ENCODE measurements around the gene LTBP1. TPM values are rescaled to one million over a fixed set of nuclear protein-coding genes. Genes with fewer than 3 reads are reported as not detected.
"Not testable (repeated sequence)": the region's sequence is repeated elsewhere in the genome, so short reads cannot be mapped to it uniquely, and the experiment has no call there.

The LTBP1 gene
- total RNA-seq, 1 donor from 2014 or later: 48.4 TPM

GRCh38 chr2:33366473-33366872 lies 419.7 kb downstream of the LTBP1 start:
- intact Hi-C loops (cut with DNase I): no loop called here
- Histone ChIP-seq H3K27me3 (no peaks in the 10 kb centered on the region), H3K4me1 (no peaks in the 10 kb centered on the region), H3K36me3 (no peaks in the 10 kb centered on the region), H3K27ac (no peak overlapping the region), H3K4me3 (no peak overlapping the region), H3K9me3 (no peaks in the 10 kb centered on the region)
- TF ChIP-seq CTCF (IDR thresholded peaks at IDR 0.05): no peak
- TF ChIP-seq POLR2A (IDR thresholded peaks at IDR 0.05): no peak
- no peak for TF ChIP-seq POLR2AphosphoS5 (IDR thresholded peaks at IDR 0.05; ENCODE audit: insufficient read depth in 1 of 2, low read depth in 1 of 2)
- DNase-seq (ENCODE audit: extremely low spot score in 2 of 2): no peak

GRCh38 chr2:33368524-33368923 lies 421.8 kb downstream of the LTBP1 start:
- H3K27ac ChIP-seq; intact Hi-C loops (cut with DNase I); H3K9me3 ChIP-seq; H3K4me3 ChIP-seq; H3K36me3 ChIP-seq; H3K27me3 ChIP-seq; DNase-seq (ENCODE audit: extremely low spot score in 2 of 2); H3K4me1 ChIP-seq: not testable (repeated sequence)

- intact Hi-C loops (cut with DNase I): no loop called here
- DNase-seq (ENCODE audit: extremely low spot score in 2 of 2): no peak
- Histone ChIP-seq H3K36me3 (no peaks in the 10 kb centered on the region), H3K4me1 (no peaks in the 10 kb centered on the region), H3K27ac (no peak overlapping the region), H3K4me3 (no peak overlapping the region), H3K27me3 (no peaks in the 10 kb centered on the region), H3K9me3 (no peaks in the 10 kb centered on the region)
- TF ChIP-seq POLR2AphosphoS5 (IDR thresholded peaks at IDR 0.05; ENCODE audit: insufficient read depth in 1 of 2, low read depth in 1 of 2) (no peak), POLR2A (IDR thresholded peaks at IDR 0.05) (no peak), CTCF (IDR thresholded peaks at IDR 0.05) (no peak)
Observed at GRCh38 chr2:33369191-33369590, 422.4 kb downstream of the LTBP1 start.

GRCh38 chr2:33370636-33371265 lies 424.0 kb downstream of the LTBP1 start:
- no peaks in the 10 kb centered on the region for H3K9me3 ChIP-seq
- TF ChIP-seq CTCF (IDR thresholded peaks at IDR 0.05) (no peak), POLR2A (IDR thresholded peaks at IDR 0.05) (no peak), POLR2AphosphoS5 (IDR thresholded peaks at IDR 0.05; ENCODE audit: insufficient read depth in 1 of 2, low read depth in 1 of 2) (no peak)
- H3K27me3 ChIP-seq: no peaks in the 10 kb centered on the region
- H3K36me3 ChIP-seq: no peaks in the 10 kb centered on the region
- no peak overlapping the region for H3K4me3 ChIP-seq
- intact Hi-C loops (cut with DNase I): loop anchor here (10.0 kb wide), 1 partner anchor 96 kb away; no protein-coding TSS in a partner anchor
- no peak overlapping the region for H3K27ac ChIP-seq
- no peaks in the 10 kb centered on the region for H3K4me1 ChIP-seq
- DNase-seq (ENCODE audit: extremely low spot score in 2 of 2): no peak

GRCh38 chr2:33371304-33372090 lies 424.7 kb downstream of the LTBP1 start:
- Histone ChIP-seq H3K4me3 (no peak overlapping the region), H3K4me1 (no peaks in the 10 kb centered on the region), H3K27ac (no peak overlapping the region), H3K9me3 (no peaks in the 10 kb centered on the region), H3K36me3 (no peaks in the 10 kb centered on the region), H3K27me3 (no peaks in the 10 kb centered on the region)
- no peak for TF ChIP-seq POLR2A (IDR thresholded peaks at IDR 0.05)
- TF ChIP-seq CTCF (IDR thresholded peaks at IDR 0.05): no peak
- TF ChIP-seq POLR2AphosphoS5 (IDR thresholded peaks at IDR 0.05; ENCODE audit: insufficient read depth in 1 of 2, low read depth in 1 of 2): no peak
- intact Hi-C loops (cut with DNase I): loop anchor here (10.0 kb wide), 1 partner anchor 97 kb away; no protein-coding TSS in a partner anchor
- no peak for DNase-seq (ENCODE audit: extremely low spot score in 2 of 2)

Measured in vagina (tissue), 2 donors.